ENCODE data around the gene EXOC3L2. TPM values are rescaled to one million over a fixed set of nuclear protein-coding genes. Genes with fewer than 3 reads are reported as not detected.

The EXOC3L2 gene
- total RNA-seq, 1 donor from 2014 or later: 5.5 TPM

DNA sequence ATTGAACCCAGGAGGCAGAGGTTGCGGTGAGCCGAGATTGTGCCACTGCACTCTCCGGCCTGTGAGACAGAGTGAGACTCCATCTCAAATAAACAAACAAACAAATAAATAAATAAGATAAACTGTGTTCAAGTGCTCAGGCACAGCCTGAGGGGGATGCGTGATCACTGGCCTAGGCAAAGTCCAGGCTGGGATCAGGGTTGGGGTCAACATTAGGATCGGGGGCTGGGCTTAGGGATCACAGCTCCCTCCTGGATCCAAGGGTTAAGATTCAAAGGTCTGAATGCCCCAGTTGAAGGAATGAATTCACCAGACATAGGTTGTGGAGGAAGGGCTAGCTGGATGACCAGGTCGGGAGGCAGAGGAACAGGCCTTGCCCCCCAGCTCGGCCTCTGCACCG lies 1.9 kb upstream of the EXOC3L2 start:
- DNase-seq (ENCODE audit: low spot score): no peak
- H3K36me3 Mint-ChIP-seq (ENCODE audit: low read depth, unreplicated experiment): peaks cover 3% of the 10 kb centered on the region
- H3K9me3 Mint-ChIP-seq (ENCODE audit: unreplicated experiment): no peaks in the 10 kb centered on the region
- TF ChIP-seq, protein P1, sequence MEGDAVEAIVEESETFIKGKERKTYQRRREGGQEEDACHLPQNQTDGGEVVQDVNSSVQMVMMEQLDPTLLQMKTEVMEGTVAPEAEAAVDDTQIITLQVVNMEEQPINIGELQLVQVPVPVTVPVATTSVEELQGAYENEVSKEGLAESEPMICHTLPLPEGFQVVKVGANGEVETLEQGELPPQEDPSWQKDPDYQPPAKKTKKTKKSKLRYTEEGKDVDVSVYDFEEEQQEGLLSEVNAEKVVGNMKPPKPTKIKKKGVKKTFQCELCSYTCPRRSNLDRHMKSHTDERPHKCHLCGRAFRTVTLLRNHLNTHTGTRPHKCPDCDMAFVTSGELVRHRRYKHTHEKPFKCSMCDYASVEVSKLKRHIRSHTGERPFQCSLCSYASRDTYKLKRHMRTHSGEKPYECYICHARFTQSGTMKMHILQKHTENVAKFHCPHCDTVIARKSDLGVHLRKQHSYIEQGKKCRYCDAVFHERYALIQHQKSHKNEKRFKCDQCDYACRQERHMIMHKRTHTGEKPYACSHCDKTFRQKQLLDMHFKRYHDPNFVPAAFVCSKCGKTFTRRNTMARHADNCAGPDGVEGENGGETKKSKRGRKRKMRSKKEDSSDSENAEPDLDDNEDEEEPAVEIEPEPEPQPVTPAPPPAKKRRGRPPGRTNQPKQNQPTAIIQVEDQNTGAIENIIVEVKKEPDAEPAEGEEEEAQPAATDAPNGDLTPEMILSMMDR (IDR thresholded peaks at IDR 0.05; ENCODE audit: unreplicated experiment): no peak
- H3K4me1 Mint-ChIP-seq (ENCODE audit: unreplicated experiment): peaks cover 26% of the 10 kb centered on the region
- H3K27me3 Mint-ChIP-seq (ENCODE audit: unreplicated experiment): peaks cover 12% of the 10 kb centered on the region
- no peak overlapping the region for H3K4me3 Mint-ChIP-seq (ENCODE audit: unreplicated experiment)
- H3K27ac Mint-ChIP-seq (ENCODE audit: unreplicated experiment): no peak overlapping the region

DNA sequence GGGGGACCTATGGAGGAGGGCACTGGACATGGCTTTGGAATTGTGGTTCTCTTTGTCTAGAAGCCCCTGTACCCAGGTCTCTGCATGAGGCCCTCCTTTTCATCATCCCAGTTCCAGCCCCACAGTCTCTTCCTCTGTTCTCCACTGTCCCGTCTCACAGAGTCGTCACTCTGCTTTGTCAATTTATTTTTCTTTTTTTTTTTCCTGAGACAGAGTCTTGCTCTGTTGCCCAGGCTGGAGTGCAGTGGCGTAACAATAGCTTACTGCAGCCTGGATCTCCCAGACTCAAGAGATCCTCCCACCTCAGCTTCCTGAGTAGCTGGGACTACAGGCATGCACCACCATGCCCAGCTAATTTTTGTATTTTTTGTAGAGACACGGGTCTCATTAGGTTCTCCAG lies 619 bp upstream of the EXOC3L2 start:
- DNase-seq (ENCODE audit: low spot score): no peak
- no peak overlapping the region for H3K4me3 Mint-ChIP-seq (ENCODE audit: unreplicated experiment)
- H3K27ac Mint-ChIP-seq (ENCODE audit: unreplicated experiment): no peak overlapping the region
- H3K27me3 Mint-ChIP-seq (ENCODE audit: unreplicated experiment): peaks cover 11% of the 10 kb centered on the region
- H3K9me3 Mint-ChIP-seq (ENCODE audit: unreplicated experiment): no peaks in the 10 kb centered on the region
- peaks cover 2% of the 10 kb centered on the region for H3K36me3 Mint-ChIP-seq (ENCODE audit: low read depth, unreplicated experiment)
- TF ChIP-seq, protein P1 (IDR thresholded peaks at IDR 0.05; ENCODE audit: unreplicated experiment): no peak
- H3K4me1 Mint-ChIP-seq (ENCODE audit: unreplicated experiment): peaks cover 33% of the 10 kb centered on the region

DNA sequence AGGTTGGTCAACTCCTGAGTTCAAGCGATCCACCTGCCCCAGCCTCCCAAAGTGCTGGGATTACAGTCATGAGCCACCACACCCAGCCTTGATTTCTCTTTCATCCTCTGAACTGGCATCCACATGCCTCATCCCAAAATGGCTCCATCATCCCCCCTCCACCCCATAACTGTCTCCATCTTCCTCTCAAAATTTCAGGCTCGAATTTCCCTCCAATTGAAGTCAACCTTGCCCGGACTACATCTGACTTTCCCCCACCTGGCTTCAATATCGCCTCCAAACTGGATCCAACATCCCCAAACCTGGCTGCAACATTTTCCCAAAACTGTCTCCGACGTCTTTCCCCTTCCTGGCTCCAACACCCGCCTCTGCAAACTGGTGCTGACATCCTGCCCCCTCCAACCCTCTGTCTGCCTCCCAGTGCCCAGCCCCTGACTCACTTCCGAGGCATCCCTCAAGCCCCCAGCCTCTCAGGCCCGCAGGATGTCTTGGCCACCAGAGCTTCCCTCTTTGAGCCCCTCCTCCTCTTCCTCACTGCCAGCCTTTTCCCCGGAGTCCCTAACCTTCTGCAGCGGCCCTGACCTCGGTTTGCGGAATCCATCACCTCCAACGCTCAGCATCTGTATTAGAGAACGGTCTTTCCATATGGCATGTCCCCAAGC lies 943 bp downstream of the EXOC3L2 start:
- no peak for DNase-seq (ENCODE audit: low spot score)
- Mint-ChIP-seq H3K27ac (ENCODE audit: unreplicated experiment) (peak overlapping the region; percentile 22), H3K9me3 (ENCODE audit: unreplicated experiment) (no peaks in the 10 kb centered on the region), H3K36me3 (ENCODE audit: low read depth, unreplicated experiment) (no peaks in the 10 kb centered on the region), H3K27me3 (ENCODE audit: unreplicated experiment) (peaks cover 9% of the 10 kb centered on the region), H3K4me1 (ENCODE audit: unreplicated experiment) (peaks cover 31% of the 10 kb centered on the region), H3K4me3 (ENCODE audit: unreplicated experiment) (peak overlapping the region; percentile 53)
- TF ChIP-seq, protein P1 (IDR thresholded peaks at IDR 0.05; ENCODE audit: unreplicated experiment): no peak

DNA sequence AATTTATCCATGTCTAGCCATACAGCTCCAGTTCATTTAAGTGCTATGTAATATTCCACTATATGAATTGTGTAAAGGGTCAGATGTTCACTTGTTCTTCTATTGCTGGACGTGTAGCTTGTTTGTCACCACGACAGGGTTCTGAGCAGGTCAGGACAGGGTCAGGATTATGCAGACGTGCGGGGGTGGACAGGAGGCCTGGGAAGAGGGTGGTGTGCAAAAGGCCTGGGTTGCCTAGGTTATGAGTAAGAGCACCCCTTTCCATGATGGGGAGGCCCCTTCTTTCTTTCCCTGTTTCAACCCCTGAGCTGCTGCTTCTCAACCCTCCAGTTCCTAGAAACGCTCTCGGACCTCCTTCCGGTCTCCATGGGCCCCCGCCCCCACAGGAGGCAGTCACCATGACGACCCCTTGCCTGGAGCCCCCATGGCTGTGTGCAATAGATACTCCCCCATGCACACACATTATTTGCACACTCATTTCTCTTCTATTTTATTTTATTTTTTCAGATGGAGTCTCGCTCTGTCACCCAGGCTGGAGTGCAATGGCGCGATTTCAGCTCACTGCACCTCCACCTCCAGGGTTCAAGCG lies 2.0 kb downstream of the EXOC3L2 start:
- H3K27me3 Mint-ChIP-seq (ENCODE audit: unreplicated experiment): peaks cover 9% of the 10 kb centered on the region

DNA sequence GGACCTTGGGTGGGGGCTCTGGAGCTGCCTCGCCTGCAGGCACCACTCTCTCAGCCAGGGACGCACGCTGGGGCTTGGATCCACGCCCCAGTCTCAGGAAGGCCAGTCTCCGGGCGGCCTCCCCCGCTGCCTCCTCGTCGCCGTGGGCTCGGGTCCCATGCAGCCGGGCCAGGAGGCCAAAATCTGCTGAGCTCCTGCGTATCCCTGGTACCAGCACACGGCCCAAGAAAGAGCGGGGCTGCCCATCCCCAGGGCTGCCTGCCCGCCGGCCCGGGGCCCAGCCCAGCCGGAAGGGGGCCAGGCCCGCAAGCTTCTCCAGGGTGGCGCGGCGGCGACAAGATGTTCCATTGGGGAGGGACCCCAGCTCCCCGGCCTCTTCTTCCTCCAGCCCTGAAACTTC lies 6.7 kb downstream of the EXOC3L2 start:
- Mint-ChIP-seq H3K36me3 (ENCODE audit: low read depth, unreplicated experiment) (peaks cover 12% of the 10 kb centered on the region), H3K4me1 (ENCODE audit: unreplicated experiment) (peaks cover 30% of the 10 kb centered on the region), H3K27ac (ENCODE audit: unreplicated experiment) (no peak overlapping the region), H3K4me3 (ENCODE audit: unreplicated experiment) (no peak overlapping the region), H3K9me3 (ENCODE audit: unreplicated experiment) (no peaks in the 10 kb centered on the region), H3K27me3 (ENCODE audit: unreplicated experiment) (peaks cover 10% of the 10 kb centered on the region)
- TF ChIP-seq, protein P1 (IDR thresholded peaks at IDR 0.05; ENCODE audit: unreplicated experiment): no peak
- DNase-seq (ENCODE audit: low spot score): no peak

More for the DNA sequence above, 2.0 kb downstream of the EXOC3L2 start:
- Mint-ChIP-seq H3K4me1 (ENCODE audit: unreplicated experiment) (peaks cover 31% of the 10 kb centered on the region), H3K4me3 (ENCODE audit: unreplicated experiment) (no peak overlapping the region), H3K36me3 (ENCODE audit: low read depth, unreplicated experiment) (no peaks in the 10 kb centered on the region), H3K9me3 (ENCODE audit: unreplicated experiment) (no peaks in the 10 kb centered on the region), H3K27ac (ENCODE audit: unreplicated experiment) (no peak overlapping the region)
- TF ChIP-seq, protein P1 (IDR thresholded peaks at IDR 0.05; ENCODE audit: unreplicated experiment): no peak
- no peak for DNase-seq (ENCODE audit: low spot score)
